ENCODE measurements around the gene ACSS1.

DNA sequence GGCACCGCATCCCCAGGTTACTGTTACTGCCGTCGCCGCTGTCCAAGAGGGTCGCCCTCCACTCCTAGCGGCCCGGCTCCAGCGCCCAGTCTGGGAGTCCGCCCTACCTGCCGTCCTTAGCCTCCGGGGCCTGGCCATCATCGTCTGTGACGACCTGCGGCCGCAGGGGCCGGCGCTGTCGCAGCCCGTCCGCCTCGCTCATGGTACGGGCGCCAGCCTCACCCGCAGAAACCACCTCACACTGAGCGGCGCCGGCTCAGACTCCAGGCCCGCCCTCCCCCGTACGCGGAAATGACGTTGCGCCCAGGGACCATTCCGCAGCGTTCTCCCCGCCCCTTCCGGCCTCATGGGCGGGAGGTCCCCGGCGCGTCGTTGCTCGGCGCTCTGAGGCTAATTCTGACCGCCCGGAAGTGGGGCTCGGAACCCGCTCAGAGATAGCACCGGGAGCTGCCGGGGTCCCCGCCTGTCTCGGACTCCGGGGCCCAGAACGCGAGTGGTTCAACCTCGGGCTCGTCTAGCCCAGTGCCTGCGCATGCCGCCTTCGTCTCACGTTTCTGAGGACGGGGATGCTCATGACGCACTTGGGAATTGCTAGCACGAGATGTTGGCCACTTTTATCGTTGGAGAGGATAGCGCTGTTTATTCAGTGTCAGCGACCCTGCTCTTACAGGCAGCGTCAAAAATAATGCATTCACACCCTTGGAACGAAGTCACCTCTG is 65.3 kb downstream of the ACSS1 start, which contains the start of gene APMAP:
- TF ChIP-seq REST (IDR thresholded peaks at IDR 0.05; ENCODE audit: insufficient replicate concordance, low read depth) = peak; percentile 61
- no peak for TF ChIP-seq CTCF (IDR thresholded peaks at IDR 0.05; ENCODE audit: insufficient read depth, low read length)
- TF ChIP-seq POLR2AphosphoS5 (IDR thresholded peaks at IDR 0.05; ENCODE audit: low read depth) = peak; percentile 87
- TF ChIP-seq GABPA (IDR thresholded peaks at IDR 0.05; ENCODE audit: low read depth) = peak; percentile 92
- TF ChIP-seq SPI1 (IDR thresholded peaks at IDR 0.05; ENCODE audit: borderline replicate concordance, low read depth) = no peak
